ENCODE results near the gene SPAG16. TPM values are rescaled to one million over a fixed set of nuclear protein-coding genes. Genes with fewer than 3 reads are reported as not detected.
"Not testable (repeated sequence)": the region's sequence is repeated elsewhere in the genome, so short reads cannot be mapped to it uniquely, and the experiment has no call there.

Gene SPAG16
- total RNA-seq, 1 donor from 2014 or later = 20.6 TPM

GRCh38 chr2:213991453-213992108 lies 707.3 kb downstream of the SPAG16 start:
- Histone ChIP-seq H3K4me3 (no peak overlapping the region), H3K4me1 (no peaks in the 10 kb centered on the region), H3K36me3 (no peaks in the 10 kb centered on the region), H3K9me3 (replicated peaks) (peaks cover 5% of the 10 kb centered on the region), H3K27ac (replicated peaks) (no peak overlapping the region), H3K27me3 (ENCODE audit: low read depth) (no peaks in the 10 kb centered on the region)
- TF ChIP-seq CTCF (IDR thresholded peaks at IDR 0.05; ENCODE audit: borderline replicate concordance) = no peak
- DNase-seq = no peak
- intact Hi-C loops (cut with micrococcal nuclease) = no loop called here

GRCh38 chr2:213995400-213996105 lies 711.3 kb downstream of the SPAG16 start:
- no peak for DNase-seq
- Histone ChIP-seq H3K4me3 (no peak overlapping the region), H3K27me3 (ENCODE audit: low read depth) (no peaks in the 10 kb centered on the region), H3K4me1 (no peaks in the 10 kb centered on the region), H3K36me3 (no peaks in the 10 kb centered on the region), H3K27ac (replicated peaks) (no peak overlapping the region), H3K9me3 (replicated peaks) (peaks cover 5% of the 10 kb centered on the region)
- intact Hi-C loops (cut with micrococcal nuclease) = no loop called here
- no peak for TF ChIP-seq CTCF (IDR thresholded peaks at IDR 0.05; ENCODE audit: borderline replicate concordance)

GRCh38 chr2:213998976-213999375 lies 714.7 kb downstream of the SPAG16 start:
- H3K4me1 ChIP-seq; DNase-seq; H3K9me3 ChIP-seq (replicated peaks); H3K27ac ChIP-seq (replicated peaks); H3K27me3 ChIP-seq (ENCODE audit: low read depth); H3K4me3 ChIP-seq; intact Hi-C loops (cut with micrococcal nuclease); H3K36me3 ChIP-seq: not testable (repeated sequence)

GRCh38 chr2:214004463-214004862 lies 720.2 kb downstream of the SPAG16 start:
- Histone ChIP-seq H3K4me1 (no peaks in the 10 kb centered on the region), H3K36me3 (no peaks in the 10 kb centered on the region), H3K27ac (replicated peaks) (no peak overlapping the region), H3K9me3 (replicated peaks) (peaks cover 17% of the 10 kb centered on the region), H3K4me3 (no peak overlapping the region), H3K27me3 (ENCODE audit: low read depth) (no peaks in the 10 kb centered on the region)
- intact Hi-C loops (cut with micrococcal nuclease) = no loop called here
- DNase-seq = no peak
- TF ChIP-seq CTCF (IDR thresholded peaks at IDR 0.05; ENCODE audit: borderline replicate concordance) = no peak

GRCh38 chr2:214005337-214005736 lies 721.1 kb downstream of the SPAG16 start:
- Histone ChIP-seq H3K9me3 (replicated peaks) (peaks cover 17% of the 10 kb centered on the region), H3K4me1 (no peaks in the 10 kb centered on the region), H3K27me3 (ENCODE audit: low read depth) (no peaks in the 10 kb centered on the region), H3K4me3 (no peak overlapping the region), H3K27ac (replicated peaks) (no peak overlapping the region), H3K36me3 (no peaks in the 10 kb centered on the region)
- DNase-seq = no peak
- intact Hi-C loops (cut with micrococcal nuclease) = no loop called here
- TF ChIP-seq CTCF (IDR thresholded peaks at IDR 0.05; ENCODE audit: borderline replicate concordance) = no peak

- no peak overlapping the region for H3K4me3 ChIP-seq
- no peak for DNase-seq
- no peaks in the 10 kb centered on the region for H3K4me1 ChIP-seq
- peaks cover 17% of the 10 kb centered on the region for H3K9me3 ChIP-seq (replicated peaks)
- no peaks in the 10 kb centered on the region for H3K36me3 ChIP-seq
- H3K27me3 ChIP-seq (ENCODE audit: low read depth) = no peaks in the 10 kb centered on the region
- TF ChIP-seq CTCF (IDR thresholded peaks at IDR 0.05; ENCODE audit: borderline replicate concordance) = no peak
- no peak overlapping the region for H3K27ac ChIP-seq (replicated peaks)
- intact Hi-C loops (cut with micrococcal nuclease) = no loop called here
These were observed 722.3 kb downstream of the SPAG16 start for GRCh38 chr2:214006601-214007000.
